Pancreas (tissue), 10 donors: ENCODE data around the gene CHCHD3. TPM values are rescaled to one million over a fixed set of nuclear protein-coding genes. Genes with fewer than 3 reads are reported as not detected.

Source experiments
- ATAC-seq, 4 donors: fragments of 200-7000 bp; cut with Tn5 transposase; one replicate each; pipeline versions ENCODE4 v1.8.0 to v1.9.1; 2020; ENCODE audit warnings: mild to moderate bottlenecking in 4 of 4, moderate library complexity in 4 of 4
- DNase-seq, 6 donors: peaks; one replicate each; pipeline ENCODE4 v3.0.0-alpha.2; 2020
- FAIRE-seq: peaks from 2 replicates; lab custom pipeline; 2012; peaks lifted over from hg19 to GRCh38; lab: Jason Lieb, UNC
- H3K27ac ChIP-seq, 4 donors: fragments of 200-600 bp; sonication (generic); 1 replicate in 3 of 4; 2 replicates in 1 of 4; pipeline versions ENCODE4 v1.5.0 to v1.8.0; 2020
- H3K27me3 ChIP-seq, 4 donors: fragments of 200-600 bp; one replicate each; pipeline ENCODE4 v1.8.0; 2021
- H3K36me3 ChIP-seq, 3 donors: fragments of 200-600 bp; sonication (generic) in 1 of 3; one replicate each; pipeline versions ENCODE4 v1.5.0 to v1.8.0; 2020 to 2021
- H3K4me1 ChIP-seq, 3 donors: fragments of 200-600 bp; one replicate each; pipeline ENCODE4 v1.8.0; 2021
- H3K4me3 ChIP-seq, 4 donors: fragments of 200-600 bp; sonication (generic) in 2 of 4; one replicate each; pipeline versions ENCODE4 v1.5.0 to v1.8.0; 2020 to 2021
- H3K9me3 ChIP-seq, 4 donors: fragments of 200-600 bp; one replicate each; pipeline ENCODE4 v1.8.0; 2021
- CTCF ChIP-seq, 4 donors: fragments of 200-600 bp; sonication (generic) in 3 of 4; IDR thresholded peaks; one replicate each; pipeline versions ENCODE4 v1.5.0 to v1.8.0; 2021; ENCODE audit warnings: antibody characterized with exemption in 4 of 4
- WGBS, 2 donors: extraction: QIAGEN DNeasy Blood & Tissue Kit; methylation state at CpG; one replicate each; pipeline ENCODE4 v1.1.7; 2013; 5-methylcytosine and 5-hydroxymethylcytosine counted together
- intact Hi-C, 3 donors: fragments of 100-400 bp; cut with DNase I; formaldehyde crosslinking; loops; one replicate each; pipeline versions ENCODE4 v1.11.1 to v1.14.2; 2022
- polyA plus RNA-seq, 2 donors: library from polyadenylated mRNA; stranded (reverse); fragments of 200-250 nt; gene quantifications; one replicate each; pipeline ENCODE4 v1.2.3, GENCODE V29; 2013
- total RNA-seq, 6 donors: library from RNA; stranded (reverse); fragmentation: NEBNext Ultra II Directional in 4 of 6; extraction: Animal tissue kit (Norgen Biotek cat#: 25700) in 4 of 6; gene quantifications; one replicate each; pipeline versions ENCODE4 v1.2.1 to v1.2.4, GENCODE V29; 2021 to 2023
- donor health status: healthy with polysubstance abuse.
- donor health status: DM: no; HTN: no; CAD: no; lungs with moderate emphysema.
- donor health status: DM: no; HTN: no; CAD: no.
- donor health status: control.
- donor health status: control.
- donor health status: Bipolar disorder and iron deficiency.
- donor health status: DM: yes; HTN: yes; CAD: no.
- donor health status: DM: no; HTN: no; CAD: no.
- donor health status: DM: no; HTN: no; CAD: no.
- donor health status: DM: yes; HTN: yes; CAD: no.

Gene CHCHD3
- total and polyA plus RNA-seq, 8 donors, result 7.9 to 23.2 (median 19.3) TPM

GRCh38 chr7:133095119-133095671 is 13.3 kb upstream of the CHCHD3 start:
- 74 to 78% methylated on average over 7 of the region's 7 CpGs for WGBS, 2 donors
- no peak for DNase-seq
- FAIRE-seq, result no peak
- no peaks in the 10 kb centered on the region for H3K27me3 ChIP-seq
- H3K9me3 ChIP-seq, result no peaks in the 10 kb centered on the region
- H3K4me1 ChIP-seq, result no peaks in the 10 kb centered on the region
- H3K36me3 ChIP-seq, result no peaks in the 10 kb centered on the region
- no peak overlapping the region for H3K27ac ChIP-seq
- ATAC-seq, result no peak
- TF ChIP-seq CTCF (IDR thresholded peaks at IDR 0.05), result no peak
- intact Hi-C loops, result no loop called here
- no peak overlapping the region for H3K4me3 ChIP-seq

- intact Hi-C loops, result no loop called here
- 82 to 96% methylated on average over 3 of the region's 3 CpGs for WGBS, 2 donors
- H3K27me3 ChIP-seq, result no peaks in the 10 kb centered on the region
- H3K36me3 ChIP-seq, result no peaks in the 10 kb centered on the region
- TF ChIP-seq CTCF (IDR thresholded peaks at IDR 0.05), result no peak
- no peak overlapping the region for H3K27ac ChIP-seq
- ATAC-seq, result no peak
- no peak for DNase-seq
- H3K4me1 ChIP-seq, result no peaks in the 10 kb centered on the region
- no peak for FAIRE-seq
- no peaks in the 10 kb centered on the region for H3K9me3 ChIP-seq
- no peak overlapping the region for H3K4me3 ChIP-seq
These were observed 10.1 kb upstream of the CHCHD3 start for GRCh38 chr7:133091943-133092464.

- H3K4me1 ChIP-seq, result peaks cover 0 to 20% (median 18%) of the 10 kb centered on the region in 3 donors
- no peaks in the 10 kb centered on the region for H3K9me3 ChIP-seq
- H3K27ac ChIP-seq, result no peak overlapping the region
- 73 to 75% methylated on average over 3 of the region's 3 CpGs for WGBS, 2 donors
- ATAC-seq (no peak), DNase-seq (no peak), FAIRE-seq (no peak)
- H3K4me3 ChIP-seq, result peak overlapping the region in 1 of 4 donors; percentile 88
- H3K36me3 ChIP-seq, result no peaks in the 10 kb centered on the region
- intact Hi-C loops, result no loop called here
- TF ChIP-seq CTCF (IDR thresholded peaks at IDR 0.05), result no peak
- no peaks in the 10 kb centered on the region for H3K27me3 ChIP-seq
These were observed 488 bp upstream of the CHCHD3 start for GRCh38 chr7:133082390-133082766.

GRCh38 chr7:133081119-133081598 is 731 bp downstream of the CHCHD3 start:
- Histone ChIP-seq H3K4me1 (peaks cover 0 to 20% (median 18%) of the 10 kb centered on the region in 3 donors), H3K27me3 (no peaks in the 10 kb centered on the region), H3K36me3 (no peaks in the 10 kb centered on the region), H3K9me3 (no peaks in the 10 kb centered on the region), H3K4me3 (peak overlapping the region; percentile 65 to 89 (median 78)), H3K27ac (peak overlapping the region; percentile 54 to 74 (median 64))
- ATAC-seq (peak in 2 of 4 donors; percentile 6 to 12), FAIRE-seq (no peak), DNase-seq (peak in 2 of 6 donors; percentile 7 to 13)
- intact Hi-C loops, result no loop called here
- 1% methylated on average over 8 of the region's 8 CpGs for WGBS, 2 donors
- TF ChIP-seq CTCF (IDR thresholded peaks at IDR 0.05), result no peak

GRCh38 chr7:133079296-133079695 is 2.6 kb downstream of the CHCHD3 start:
- Histone ChIP-seq H3K4me1 (peaks cover 0 to 20% (median 18%) of the 10 kb centered on the region in 3 donors), H3K9me3 (no peaks in the 10 kb centered on the region), H3K36me3 (no peaks in the 10 kb centered on the region), H3K4me3 (no peak overlapping the region), H3K27me3 (no peaks in the 10 kb centered on the region), H3K27ac (no peak overlapping the region)
- no peak for DNase-seq
- intact Hi-C loops, result no loop called here
- WGBS, 2 donors, result 54 to 57% methylated on average over 5 of the region's 5 CpGs
- no peak for TF ChIP-seq CTCF (IDR thresholded peaks at IDR 0.05)
- no peak for FAIRE-seq
- ATAC-seq, result no peak
